Lower leg skin (tissue), 3 donors: ENCODE measurements around the gene SLC16A13.

Experiments used
- POLR2A ChIP-seq, 2 donors: fragments of 450-650 bp; IDR thresholded peaks; one replicate each; pipeline ENCODE4 v1.6.1; 2016 to 2017; ENCODE audit warnings: antibody characterized with exemption in 2 of 2, mild to moderate bottlenecking in 1 of 2, moderate library complexity in 1 of 2
- TF ChIP-seq, protein P1 (sequence below), 3 donors: fragments of 450-650 bp; IDR thresholded peaks; one replicate each; pipeline ENCODE4 v1.5.1; 2016; ENCODE audit warnings: antibody characterized with exemption in 3 of 3, mild to moderate bottlenecking in 3 of 3, moderate library complexity in 2 of 3

GRCh38 chr17:6995500-6996255, 40.1 kb upstream of the SLC16A13 start, which contains the start of gene ALOX12:
- TF ChIP-seq, protein P1, sequence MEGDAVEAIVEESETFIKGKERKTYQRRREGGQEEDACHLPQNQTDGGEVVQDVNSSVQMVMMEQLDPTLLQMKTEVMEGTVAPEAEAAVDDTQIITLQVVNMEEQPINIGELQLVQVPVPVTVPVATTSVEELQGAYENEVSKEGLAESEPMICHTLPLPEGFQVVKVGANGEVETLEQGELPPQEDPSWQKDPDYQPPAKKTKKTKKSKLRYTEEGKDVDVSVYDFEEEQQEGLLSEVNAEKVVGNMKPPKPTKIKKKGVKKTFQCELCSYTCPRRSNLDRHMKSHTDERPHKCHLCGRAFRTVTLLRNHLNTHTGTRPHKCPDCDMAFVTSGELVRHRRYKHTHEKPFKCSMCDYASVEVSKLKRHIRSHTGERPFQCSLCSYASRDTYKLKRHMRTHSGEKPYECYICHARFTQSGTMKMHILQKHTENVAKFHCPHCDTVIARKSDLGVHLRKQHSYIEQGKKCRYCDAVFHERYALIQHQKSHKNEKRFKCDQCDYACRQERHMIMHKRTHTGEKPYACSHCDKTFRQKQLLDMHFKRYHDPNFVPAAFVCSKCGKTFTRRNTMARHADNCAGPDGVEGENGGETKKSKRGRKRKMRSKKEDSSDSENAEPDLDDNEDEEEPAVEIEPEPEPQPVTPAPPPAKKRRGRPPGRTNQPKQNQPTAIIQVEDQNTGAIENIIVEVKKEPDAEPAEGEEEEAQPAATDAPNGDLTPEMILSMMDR (IDR thresholded peaks at IDR 0.05) = no peak
- TF ChIP-seq POLR2A (IDR thresholded peaks at IDR 0.05) = no peak
